Activated naive CD4-positive, alpha-beta T cell treated with anti-CD3 and anti-CD28 coated beads, Interleukin-2, amount 50 U/mL, for 24 hours (primary cell): ENCODE results near the gene DESI2.
"Not testable (repeated sequence)": the region's sequence is repeated elsewhere in the genome, so short reads cannot be mapped to it uniquely, and the experiment has no call there.

Source experiments
- H3K27ac Mint-ChIP-seq: one replicate; pipeline ENCODE4 v1.8.0; 2021; ENCODE audit warnings: mild to moderate bottlenecking, mixed read lengths
- H3K27me3 Mint-ChIP-seq: one replicate; pipeline ENCODE4 v1.8.0; 2021; ENCODE audit warnings: mixed read lengths
- H3K36me3 Mint-ChIP-seq: one replicate; pipeline ENCODE4 v1.8.0; 2021; ENCODE audit warnings: mixed read lengths
- H3K4me1 Mint-ChIP-seq: one replicate; pipeline ENCODE4 v1.8.0; 2021; ENCODE audit warnings: mixed read lengths
- H3K4me3 Mint-ChIP-seq: one replicate; pipeline ENCODE4 v1.8.0; 2021; ENCODE audit warnings: mild to moderate bottlenecking, mixed read lengths
- H3K9me3 Mint-ChIP-seq: one replicate; pipeline ENCODE4 v1.8.0; 2021; ENCODE audit warnings: mixed read lengths

DESI2 gene

GRCh38 chr1:244667797-244668196 lies 14.9 kb downstream of the DESI2 start:
- H3K4me1 Mint-ChIP-seq = peaks cover 25% of the 10 kb centered on the region
- no peaks in the 10 kb centered on the region for H3K9me3 Mint-ChIP-seq
- no peak overlapping the region for H3K4me3 Mint-ChIP-seq
- no peaks in the 10 kb centered on the region for H3K27me3 Mint-ChIP-seq
- H3K27ac Mint-ChIP-seq = no peak overlapping the region
- peaks cover 14% of the 10 kb centered on the region for H3K36me3 Mint-ChIP-seq

GRCh38 chr1:244672946-244673682 lies 20.2 kb downstream of the DESI2 start:
- Mint-ChIP-seq H3K4me3 (no peak overlapping the region), H3K27me3 (no peaks in the 10 kb centered on the region), H3K36me3 (peaks cover 22% of the 10 kb centered on the region), H3K27ac (no peak overlapping the region), H3K9me3 (no peaks in the 10 kb centered on the region), H3K4me1 (peaks cover 46% of the 10 kb centered on the region)

GRCh38 chr1:244674446-244674845 lies 21.5 kb downstream of the DESI2 start:
- Mint-ChIP-seq H3K9me3 (no peaks in the 10 kb centered on the region), H3K4me1 (peaks cover 42% of the 10 kb centered on the region), H3K27me3 (no peaks in the 10 kb centered on the region), H3K27ac (no peak overlapping the region), H3K4me3 (no peak overlapping the region), H3K36me3 (peaks cover 22% of the 10 kb centered on the region)

GRCh38 chr1:244675167-244675566 lies 22.2 kb downstream of the DESI2 start:
- H3K36me3 Mint-ChIP-seq = peaks cover 24% of the 10 kb centered on the region

GRCh38 chr1:244678697-244679096 lies 25.8 kb downstream of the DESI2 start:
- H3K9me3 Mint-ChIP-seq = no peaks in the 10 kb centered on the region

More at GRCh38 chr1:244675167-244675566, 22.2 kb downstream of the DESI2 start:
- peaks cover 42% of the 10 kb centered on the region for H3K4me1 Mint-ChIP-seq
- H3K27ac Mint-ChIP-seq = peak overlapping the region; percentile 25
- no peaks in the 10 kb centered on the region for H3K9me3 Mint-ChIP-seq
- H3K4me3 Mint-ChIP-seq = no peak overlapping the region
- no peaks in the 10 kb centered on the region for H3K27me3 Mint-ChIP-seq

GRCh38 chr1:244680667-244681066 lies 27.7 kb downstream of the DESI2 start:
- H3K9me3 Mint-ChIP-seq = no peaks in the 10 kb centered on the region

More at GRCh38 chr1:244678697-244679096, 25.8 kb downstream of the DESI2 start:
- Mint-ChIP-seq H3K27me3 (no peaks in the 10 kb centered on the region), H3K27ac (no peak overlapping the region), H3K4me1 (peaks cover 45% of the 10 kb centered on the region), H3K4me3 (no peak overlapping the region), H3K36me3 (peaks cover 21% of the 10 kb centered on the region)

GRCh38 chr1:244682087-244682486 lies 29.2 kb downstream of the DESI2 start:
- peaks cover 38% of the 10 kb centered on the region for H3K4me1 Mint-ChIP-seq
- not testable (repeated sequence) for H3K27me3 Mint-ChIP-seq, H3K4me3 Mint-ChIP-seq, H3K9me3 Mint-ChIP-seq, H3K27ac Mint-ChIP-seq
- peaks cover 21% of the 10 kb centered on the region for H3K36me3 Mint-ChIP-seq

More at GRCh38 chr1:244680667-244681066, 27.7 kb downstream of the DESI2 start:
- H3K4me3 Mint-ChIP-seq = no peak overlapping the region
- peaks cover 17% of the 10 kb centered on the region for H3K36me3 Mint-ChIP-seq
- H3K27ac Mint-ChIP-seq = no peak overlapping the region
- H3K27me3 Mint-ChIP-seq = no peaks in the 10 kb centered on the region
- peaks cover 40% of the 10 kb centered on the region for H3K4me1 Mint-ChIP-seq

GRCh38 chr1:244695937-244696336 lies 43.0 kb downstream of the DESI2 start:
- Mint-ChIP-seq H3K4me1 (no peaks in the 10 kb centered on the region), H3K36me3 (peaks cover 43% of the 10 kb centered on the region), H3K27me3 (no peaks in the 10 kb centered on the region), H3K9me3 (peaks cover 3% of the 10 kb centered on the region), H3K4me3 (no peak overlapping the region), H3K27ac (no peak overlapping the region)

- Mint-ChIP-seq H3K4me1 (no peaks in the 10 kb centered on the region), H3K27ac (no peak overlapping the region), H3K4me3 (no peak overlapping the region), H3K36me3 (peaks cover 45% of the 10 kb centered on the region), H3K9me3 (peaks cover 3% of the 10 kb centered on the region), H3K27me3 (no peaks in the 10 kb centered on the region)
Measured at GRCh38 chr1:244699741-244700140, 46.8 kb downstream of the DESI2 start.

- no peak overlapping the region for H3K27ac Mint-ChIP-seq
- peaks cover 3% of the 10 kb centered on the region for H3K9me3 Mint-ChIP-seq
- H3K4me3 Mint-ChIP-seq = no peak overlapping the region
- H3K27me3 Mint-ChIP-seq = no peaks in the 10 kb centered on the region
- no peaks in the 10 kb centered on the region for H3K4me1 Mint-ChIP-seq
- H3K36me3 Mint-ChIP-seq = peaks cover 47% of the 10 kb centered on the region
Measured at GRCh38 chr1:244700808-244701207, 47.9 kb downstream of the DESI2 start.

- no peak overlapping the region for H3K27ac Mint-ChIP-seq
- peaks cover 41% of the 10 kb centered on the region for H3K36me3 Mint-ChIP-seq
- no peak overlapping the region for H3K4me3 Mint-ChIP-seq
- H3K27me3 Mint-ChIP-seq = no peaks in the 10 kb centered on the region
- H3K4me1 Mint-ChIP-seq = no peaks in the 10 kb centered on the region
- peaks cover 3% of the 10 kb centered on the region for H3K9me3 Mint-ChIP-seq
Measured at GRCh38 chr1:244702620-244703019, 49.7 kb downstream of the DESI2 start.

GRCh38 chr1:244704107-244704506 lies 51.2 kb downstream of the DESI2 start:
- Mint-ChIP-seq H3K9me3 (no peaks in the 10 kb centered on the region), H3K27me3 (no peaks in the 10 kb centered on the region), H3K4me1 (no peaks in the 10 kb centered on the region), H3K36me3 (peaks cover 29% of the 10 kb centered on the region), H3K4me3 (no peak overlapping the region), H3K27ac (no peak overlapping the region)

GRCh38 chr1:244705261-244706234 lies 52.6 kb downstream of the DESI2 start:
- H3K4me3 Mint-ChIP-seq = no peak overlapping the region
- H3K27ac Mint-ChIP-seq = no peak overlapping the region
- H3K27me3 Mint-ChIP-seq = no peaks in the 10 kb centered on the region
- H3K36me3 Mint-ChIP-seq = peaks cover 18% of the 10 kb centered on the region
- H3K4me1 Mint-ChIP-seq = no peaks in the 10 kb centered on the region
- H3K9me3 Mint-ChIP-seq = no peaks in the 10 kb centered on the region

GRCh38 chr1:244709076-244709475 lies 56.1 kb downstream of the DESI2 start:
- Mint-ChIP-seq H3K4me1 (no peaks in the 10 kb centered on the region), H3K27me3 (no peaks in the 10 kb centered on the region), H3K36me3 (peaks cover 8% of the 10 kb centered on the region), H3K4me3 (no peak overlapping the region), H3K27ac (no peak overlapping the region), H3K9me3 (no peaks in the 10 kb centered on the region)

- no peaks in the 10 kb centered on the region for H3K27me3 Mint-ChIP-seq
- no peaks in the 10 kb centered on the region for H3K9me3 Mint-ChIP-seq
- no peaks in the 10 kb centered on the region for H3K4me1 Mint-ChIP-seq
- H3K36me3 Mint-ChIP-seq = peaks cover 4% of the 10 kb centered on the region
- H3K27ac Mint-ChIP-seq = no peak overlapping the region
- H3K4me3 Mint-ChIP-seq = no peak overlapping the region
Measured at GRCh38 chr1:244709476-244710368, 56.8 kb downstream of the DESI2 start.
